GM19193 (cell line): ENCODE results near the gene FIG4.

Experiments used
- POLR2A ChIP-seq: IDR thresholded peaks from 4 replicates; pipeline ENCODE4 v1.6.1; 2011; ENCODE audit not compliant: insufficient read depth, insufficient read length; ENCODE audit errors: extremely low read depth

FIG4 gene

DNA sequence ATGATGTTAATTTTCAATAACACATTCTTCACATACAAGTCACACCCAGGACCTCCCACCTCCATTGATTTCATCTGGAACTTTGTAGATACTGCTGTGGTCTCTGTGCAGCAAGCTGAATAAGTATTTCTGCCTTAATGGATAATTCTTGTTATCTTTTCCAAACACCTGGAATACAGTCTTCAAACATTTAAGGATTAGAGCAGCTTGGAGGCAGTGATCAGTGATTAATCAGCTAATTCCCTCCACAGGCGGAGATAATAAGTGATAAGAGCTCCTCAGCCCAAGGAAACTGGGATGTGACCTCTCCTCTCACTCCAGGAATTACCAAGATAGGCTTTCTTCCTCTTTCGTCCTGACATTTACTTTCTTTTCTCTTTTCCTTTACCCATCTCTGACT is 110.7 kb downstream of the FIG4 start:
- no peak for TF ChIP-seq POLR2A

- no peak for TF ChIP-seq POLR2A
Measured at GRCh38 chr6:109804020-109804419, 112.9 kb downstream of the FIG4 start.

GRCh38 chr6:109807881-109808280 is 116.8 kb downstream of the FIG4 start:
- TF ChIP-seq POLR2A, result no peak

- no peak for TF ChIP-seq POLR2A
Measured at GRCh38 chr6:109808837-109809236, 117.7 kb downstream of the FIG4 start.

- TF ChIP-seq POLR2A, result no peak
Measured at GRCh38 chr6:109815054-109815453, 124.0 kb downstream of the FIG4 start.

- no peak for TF ChIP-seq POLR2A
Measured at GRCh38 chr6:109816452-109817374, 125.6 kb downstream of the FIG4 start.

DNA sequence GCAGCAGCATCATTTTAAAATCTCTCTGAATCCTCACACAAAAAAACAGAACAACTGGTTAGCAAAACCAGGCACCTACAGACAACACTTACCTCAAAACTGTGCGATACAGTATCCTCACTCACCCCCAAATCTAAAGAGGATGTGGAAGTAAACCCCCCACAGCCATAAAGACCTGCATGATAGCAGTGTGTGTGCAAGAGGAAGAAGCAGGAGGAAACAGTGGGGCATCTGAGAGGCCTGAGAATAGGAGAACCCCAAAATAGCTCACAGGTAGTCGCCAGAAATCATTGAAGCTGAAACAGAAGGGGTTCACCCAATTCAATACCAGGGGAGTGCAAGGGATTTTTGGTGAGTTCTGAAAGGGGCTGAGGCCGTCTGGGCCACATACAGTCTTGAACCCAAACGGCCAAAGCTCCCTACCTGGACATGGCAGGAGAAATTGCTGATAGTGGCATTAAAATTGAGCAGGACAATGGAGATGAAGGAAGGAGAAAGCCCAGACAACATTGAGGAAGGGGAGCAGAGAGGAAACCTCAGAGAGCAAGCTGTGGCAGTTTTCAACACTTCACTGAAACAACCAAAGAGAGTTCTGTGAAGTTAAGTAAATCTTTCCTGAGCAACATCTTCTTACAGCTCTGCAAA is 129.7 kb downstream of the FIG4 start:
- TF ChIP-seq POLR2A, result no peak

DNA sequence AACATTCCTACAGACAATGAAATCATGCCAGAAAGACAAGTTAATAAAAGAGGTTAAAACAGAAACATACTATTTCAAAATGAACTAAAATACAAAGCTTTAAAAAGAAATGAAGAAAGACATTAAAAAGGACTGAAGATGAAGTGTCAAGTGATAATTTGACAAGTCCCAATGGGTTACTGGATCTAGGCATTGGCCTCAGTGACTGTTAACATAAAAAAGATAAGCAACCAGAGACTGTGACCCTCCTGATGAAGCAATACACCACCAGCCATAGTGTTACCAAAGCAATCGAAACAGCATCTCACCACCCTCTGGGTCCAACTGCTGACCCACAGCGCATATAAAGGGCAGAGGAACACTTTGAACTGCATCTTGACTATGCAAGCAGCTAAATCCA is 130.3 kb downstream of the FIG4 start:
- TF ChIP-seq POLR2A, result no peak

- TF ChIP-seq POLR2A, result no peak
Measured at GRCh38 chr6:109824105-109824504, 133.0 kb downstream of the FIG4 start.

DNA sequence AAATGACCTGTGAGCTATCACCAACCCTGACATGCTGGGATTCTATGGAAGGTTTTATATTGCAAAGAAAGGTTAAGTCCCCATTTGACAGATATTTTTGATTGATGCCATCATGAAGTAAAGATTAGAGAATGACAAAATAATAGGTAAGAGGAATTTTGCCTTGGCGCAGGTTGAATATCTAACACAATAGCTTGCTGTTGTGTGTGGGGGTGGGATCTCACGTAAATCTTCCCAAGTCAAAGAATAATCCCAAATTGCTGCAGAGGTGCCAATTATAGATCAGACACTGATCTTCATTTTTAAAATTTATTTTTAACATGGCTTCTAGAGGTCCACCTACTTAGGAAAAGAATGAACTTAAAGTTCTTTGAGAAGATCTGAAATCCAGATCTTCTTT is 135.5 kb downstream of the FIG4 start:
- no peak for TF ChIP-seq POLR2A

DNA sequence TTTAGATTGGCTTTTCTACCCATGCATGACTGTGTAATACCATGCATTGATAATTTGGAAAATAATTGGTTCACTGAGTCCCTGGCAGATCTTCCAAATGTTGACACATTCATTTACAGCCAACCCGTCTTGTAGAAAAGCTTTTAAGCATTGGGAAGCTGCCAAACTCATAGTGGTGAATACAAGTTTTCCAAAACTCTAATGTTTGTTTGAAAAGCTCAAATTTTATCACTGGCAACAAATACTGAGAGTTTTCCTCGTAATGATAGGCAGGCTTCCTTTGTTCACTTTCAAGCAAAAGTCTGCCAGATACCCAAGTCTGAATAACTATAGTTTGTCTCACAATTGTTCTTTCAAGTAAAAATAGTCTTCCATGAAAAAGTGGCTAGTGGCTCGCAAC is 143.0 kb downstream of the FIG4 start:
- no peak for TF ChIP-seq POLR2A

DNA sequence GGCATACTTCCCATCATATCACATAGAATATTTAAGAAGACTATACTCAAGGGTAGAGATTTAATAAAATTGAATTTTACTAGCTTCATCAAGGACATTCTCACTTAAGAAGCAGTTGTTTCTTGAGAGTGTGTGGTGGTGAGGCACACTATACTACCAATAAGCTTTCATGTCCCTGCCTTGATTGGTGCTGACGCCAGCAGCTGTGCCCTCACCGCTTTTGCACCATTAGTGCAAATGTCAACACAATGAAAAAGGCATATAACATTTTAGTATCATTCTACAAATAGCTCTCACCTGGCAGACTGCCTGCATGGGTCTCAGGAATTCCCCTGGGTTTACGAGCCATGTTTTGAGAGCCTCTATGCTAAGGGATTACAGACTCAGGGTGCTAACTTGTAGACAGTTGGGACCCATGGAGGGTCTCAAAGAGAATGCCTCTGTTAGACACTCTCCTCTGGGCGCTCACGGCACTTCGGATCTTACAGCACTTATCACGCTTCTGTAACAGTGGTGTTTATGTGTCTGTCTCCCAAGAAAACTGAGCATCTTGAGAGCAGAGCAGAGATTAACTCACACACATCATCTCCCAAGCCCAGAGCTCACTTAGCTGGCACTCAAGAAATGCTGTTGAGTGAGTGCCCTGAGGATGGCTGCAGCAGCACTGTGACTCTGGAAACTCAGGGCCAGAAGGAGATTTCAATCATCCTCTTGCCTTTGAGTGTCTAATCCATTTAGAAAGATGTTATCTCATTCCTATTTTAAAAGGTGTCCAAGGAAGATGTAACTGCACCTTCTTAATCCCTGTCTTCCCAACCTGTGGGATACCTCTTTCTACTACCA is 143.7 kb downstream of the FIG4 start:
- TF ChIP-seq POLR2A, result no peak

GRCh38 chr6:109840034-109840433 is 148.9 kb downstream of the FIG4 start:
- no peak for TF ChIP-seq POLR2A

- no peak for TF ChIP-seq POLR2A
Measured at GRCh38 chr6:109840796-109841195, 149.7 kb downstream of the FIG4 start.

- TF ChIP-seq POLR2A, result no peak
Measured at GRCh38 chr6:109841869-109842268, 150.8 kb downstream of the FIG4 start.
